ENCODE measurements around the gene GAPDH.
A peak's percentile ranks its signal among the peaks of the same experiment; 100 is the strongest.

The GAPDH gene

GRCh38 chr12:6493497-6494257 is 40.6 kb upstream of the GAPDH start, which contains the start of gene NCAPD2 (continued):
- TF ChIP-seq OSR2 (tag by site-specific recombination; IDR thresholded peaks at IDR 0.05) (no peak), GLIS1 (tag by site-specific recombination; IDR thresholded peaks at IDR 0.05) (no peak), ZBTB17 (tag by site-specific recombination; IDR thresholded peaks at IDR 0.05) (peak; percentile 95), REPIN1 (tag by site-specific recombination; IDR thresholded peaks at IDR 0.05; ENCODE audit: low read depth) (no peak; the same call in 1 of the 2 replicates), ZNF221 (tag by site-specific recombination; IDR thresholded peaks at IDR 0.05; ENCODE audit: borderline replicate concordance) (no peak), KLF1 (tag by site-specific recombination; IDR thresholded peaks at IDR 0.05) (no peak), MZF1 (tag by site-specific recombination; IDR thresholded peaks at IDR 0.05; ENCODE audit: borderline replicate concordance) (peak; percentile 100), ZNF24 (tag by site-specific recombination; IDR thresholded peaks at IDR 0.05) (no peak; the same call in 1 of the 2 replicates), ZBTB8A (tag by site-specific recombination; IDR thresholded peaks at IDR 0.05) (no peak), HOXD13 (CRISPR knock-in tag; IDR thresholded peaks at IDR 0.05; ENCODE audit: borderline replicate concordance) (peak; percentile 61; the same call in 1 of the 2 replicates), CTCF (tag by site-specific recombination; IDR thresholded peaks at IDR 0.05) (peak; percentile 55; the same call in 1 of the 2 replicates), ZNF48 (tag by site-specific recombination; IDR thresholded peaks at IDR 0.05) (no peak), PATZ1 (tag by site-specific recombination; IDR thresholded peaks at IDR 0.05) (peak; percentile 99), ZNF174 (tag by site-specific recombination; IDR thresholded peaks at IDR 0.05) (no peak), ZNF843 (tag by site-specific recombination; IDR thresholded peaks at IDR 0.05) (peak; percentile 10; the same call in 1 of the 2 replicates), ZNF23 (tag by site-specific recombination; IDR thresholded peaks at IDR 0.05; ENCODE audit: borderline replicate concordance) (no peak), ZBTB21 (tag by site-specific recombination; IDR thresholded peaks at IDR 0.05) (peak; percentile 42), TSHZ1 (tag by site-specific recombination; IDR thresholded peaks at IDR 0.05; ENCODE audit: borderline replicate concordance) (no peak), BCL11B (tag by site-specific recombination; IDR thresholded peaks at IDR 0.05; ENCODE audit: low read depth) (peak; percentile 99), ZNF19 (tag by site-specific recombination; IDR thresholded peaks at IDR 0.05; ENCODE audit: low read depth) (no peak)
- TF ChIP-seq, protein P1, sequence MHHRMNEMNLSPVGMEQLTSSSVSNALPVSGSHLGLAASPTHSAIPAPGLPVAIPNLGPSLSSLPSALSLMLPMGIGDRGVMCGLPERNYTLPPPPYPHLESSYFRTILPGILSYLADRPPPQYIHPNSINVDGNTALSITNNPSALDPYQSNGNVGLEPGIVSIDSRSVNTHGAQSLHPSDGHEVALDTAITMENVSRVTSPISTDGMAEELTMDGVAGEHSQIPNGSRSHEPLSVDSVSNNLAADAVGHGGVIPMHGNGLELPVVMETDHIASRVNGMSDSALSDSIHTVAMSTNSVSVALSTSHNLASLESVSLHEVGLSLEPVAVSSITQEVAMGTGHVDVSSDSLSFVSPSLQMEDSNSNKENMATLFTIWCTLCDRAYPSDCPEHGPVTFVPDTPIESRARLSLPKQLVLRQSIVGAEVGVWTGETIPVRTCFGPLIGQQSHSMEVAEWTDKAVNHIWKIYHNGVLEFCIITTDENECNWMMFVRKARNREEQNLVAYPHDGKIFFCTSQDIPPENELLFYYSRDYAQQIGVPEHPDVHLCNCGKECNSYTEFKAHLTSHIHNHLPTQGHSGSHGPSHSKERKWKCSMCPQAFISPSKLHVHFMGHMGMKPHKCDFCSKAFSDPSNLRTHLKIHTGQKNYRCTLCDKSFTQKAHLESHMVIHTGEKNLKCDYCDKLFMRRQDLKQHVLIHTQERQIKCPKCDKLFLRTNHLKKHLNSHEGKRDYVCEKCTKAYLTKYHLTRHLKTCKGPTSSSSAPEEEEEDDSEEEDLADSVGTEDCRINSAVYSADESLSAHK (tag by site-specific recombination; IDR thresholded peaks at IDR 0.05): peak; percentile 37; the same call in 1 of the 2 replicates
- TF ChIP-seq, protein P2, sequence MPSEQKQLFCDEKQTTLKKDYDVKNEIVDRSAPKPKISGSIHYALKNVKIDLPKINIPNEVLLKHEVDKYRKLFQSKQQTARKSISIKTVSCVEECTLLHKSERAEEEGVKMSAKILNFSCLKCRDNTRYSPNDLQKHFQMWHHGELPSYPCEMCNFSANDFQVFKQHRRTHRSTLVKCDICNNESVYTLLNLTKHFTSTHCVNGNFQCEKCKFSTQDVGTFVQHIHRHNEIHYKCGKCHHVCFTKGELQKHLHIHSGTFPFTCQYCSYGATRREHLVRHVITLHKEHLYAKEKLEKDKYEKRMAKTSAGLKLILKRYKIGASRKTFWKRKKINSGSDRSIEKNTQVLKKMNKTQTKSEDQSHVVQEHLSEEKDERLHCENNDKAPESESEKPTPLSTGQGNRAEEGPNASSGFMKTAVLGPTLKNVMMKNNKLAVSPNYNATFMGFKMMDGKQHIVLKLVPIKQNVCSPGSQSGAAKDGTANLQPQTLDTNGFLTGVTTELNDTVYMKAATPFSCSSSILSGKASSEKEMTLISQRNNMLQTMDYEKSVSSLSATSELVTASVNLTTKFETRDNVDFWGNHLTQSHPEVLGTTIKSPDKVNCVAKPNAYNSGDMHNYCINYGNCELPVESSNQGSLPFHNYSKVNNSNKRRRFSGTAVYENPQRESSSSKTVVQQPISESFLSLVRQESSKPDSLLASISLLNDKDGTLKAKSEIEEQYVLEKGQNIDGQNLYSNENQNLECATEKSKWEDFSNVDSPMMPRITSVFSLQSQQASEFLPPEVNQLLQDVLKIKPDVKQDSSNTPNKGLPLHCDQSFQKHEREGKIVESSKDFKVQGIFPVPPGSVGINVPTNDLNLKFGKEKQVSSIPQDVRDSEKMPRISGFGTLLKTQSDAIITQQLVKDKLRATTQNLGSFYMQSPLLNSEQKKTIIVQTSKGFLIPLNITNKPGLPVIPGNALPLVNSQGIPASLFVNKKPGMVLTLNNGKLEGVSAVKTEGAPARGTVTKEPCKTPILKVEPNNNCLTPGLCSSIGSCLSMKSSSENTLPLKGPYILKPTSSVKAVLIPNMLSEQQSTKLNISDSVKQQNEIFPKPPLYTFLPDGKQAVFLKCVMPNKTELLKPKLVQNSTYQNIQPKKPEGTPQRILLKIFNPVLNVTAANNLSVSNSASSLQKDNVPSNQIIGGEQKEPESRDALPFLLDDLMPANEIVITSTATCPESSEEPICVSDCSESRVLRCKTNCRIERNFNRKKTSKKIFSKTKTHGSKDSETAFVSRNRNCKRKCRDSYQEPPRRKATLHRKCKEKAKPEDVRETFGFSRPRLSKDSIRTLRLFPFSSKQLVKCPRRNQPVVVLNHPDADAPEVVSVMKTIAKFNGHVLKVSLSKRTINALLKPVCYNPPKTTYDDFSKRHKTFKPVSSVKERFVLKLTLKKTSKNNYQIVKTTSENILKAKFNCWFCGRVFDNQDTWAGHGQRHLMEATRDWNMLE (tag by site-specific recombination; conservative IDR thresholded peaks at IDR 0.05; ENCODE audit: low read depth): no peak
